SK-N-SH treated with all-trans-retinoic acid at 6 μM for 48 hours (cell line): ENCODE measurements around the gene GPM6B.

Experiments
- CREB5 ChIP-seq: fragments of 250-450 bp; sonication (Bioruptor Pico); IDR thresholded peaks from 2 replicates; pipeline ENCODE4 v1.5.1; 2020; ENCODE audit warnings: low read depth, mild to moderate bottlenecking, moderate library complexity
- CSRNP3 ChIP-seq: fragments of 250-450 bp; sonication (Bioruptor Pico); IDR thresholded peaks from 2 replicates; pipeline ENCODE4 v1.5.1; 2021; ENCODE audit warnings: mild to moderate bottlenecking, moderate library complexity
- ESRRG ChIP-seq: fragments of 250-450 bp; sonication (Bioruptor Pico); IDR thresholded peaks from 2 replicates; pipeline ENCODE4 v1.6.1; 2021; ENCODE audit warnings: mild to moderate bottlenecking
- ISL1 ChIP-seq: fragments of 250-450 bp; sonication (Bioruptor Pico); IDR thresholded peaks from 2 replicates; pipeline ENCODE4 v2.1.2; 2022; ENCODE audit warnings: mild to moderate bottlenecking, moderate library complexity
- POU6F1 ChIP-seq: fragments of 250-450 bp; sonication (Bioruptor Pico); IDR thresholded peaks from 2 replicates; pipeline ENCODE4 v1.8.0; 2021; ENCODE audit warnings: low read depth, mild to moderate bottlenecking, moderate library complexity, borderline replicate concordance
- ZFP30 ChIP-seq: fragments of 450-650 bp; formaldehyde crosslinking; IDR thresholded peaks from 2 replicates; pipeline ENCODE4 v1.5.0; 2022; ENCODE audit warnings: mild to moderate bottlenecking, moderate library complexity
- ZNF8 ChIP-seq: fragments of 450-650 bp; formaldehyde crosslinking; IDR thresholded peaks from 2 replicates; pipeline ENCODE4 v1.5.0; 2020; ENCODE audit warnings: mild to moderate bottlenecking, moderate library complexity
- TF ChIP-seq, protein P1 (sequence below): fragments of 250-450 bp; sonication (Bioruptor Pico); IDR thresholded peaks from 2 replicates; pipeline ENCODE4 v1.8.0; 2020; ENCODE audit warnings: mild to moderate bottlenecking, moderate library complexity, borderline replicate concordance

DNA sequence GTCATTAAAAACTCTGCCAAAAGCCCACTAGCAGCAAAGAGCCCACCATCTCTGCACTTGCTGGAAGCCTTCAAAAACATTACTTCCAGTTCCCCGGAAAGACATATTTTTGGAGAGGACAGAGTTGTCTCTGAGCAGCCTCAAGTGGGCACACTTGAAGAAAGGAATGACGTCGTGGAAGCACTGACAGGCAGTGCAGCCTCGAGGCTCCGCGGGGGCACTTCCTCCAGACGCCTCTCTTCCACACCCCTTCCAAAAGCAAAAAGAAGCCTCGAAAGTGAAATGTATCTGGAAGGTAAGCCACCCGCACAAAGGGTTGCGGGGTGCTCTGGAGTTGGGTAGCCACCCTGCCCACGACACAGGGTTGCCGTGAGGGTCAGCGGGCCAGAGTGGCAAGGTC is 56.5 kb downstream of the GPM6B start:
- TF ChIP-seq POU6F1 (CRISPR knock-in tag) (no peak), CSRNP3 (CRISPR knock-in tag) (no peak), ZFP30 (CRISPR knock-in tag) (no peak), ZNF8 (no peak), CREB5 (CRISPR knock-in tag) (no peak), ESRRG (CRISPR knock-in tag) (no peak), ISL1 (CRISPR knock-in tag) (no peak)
- TF ChIP-seq, protein P1, sequence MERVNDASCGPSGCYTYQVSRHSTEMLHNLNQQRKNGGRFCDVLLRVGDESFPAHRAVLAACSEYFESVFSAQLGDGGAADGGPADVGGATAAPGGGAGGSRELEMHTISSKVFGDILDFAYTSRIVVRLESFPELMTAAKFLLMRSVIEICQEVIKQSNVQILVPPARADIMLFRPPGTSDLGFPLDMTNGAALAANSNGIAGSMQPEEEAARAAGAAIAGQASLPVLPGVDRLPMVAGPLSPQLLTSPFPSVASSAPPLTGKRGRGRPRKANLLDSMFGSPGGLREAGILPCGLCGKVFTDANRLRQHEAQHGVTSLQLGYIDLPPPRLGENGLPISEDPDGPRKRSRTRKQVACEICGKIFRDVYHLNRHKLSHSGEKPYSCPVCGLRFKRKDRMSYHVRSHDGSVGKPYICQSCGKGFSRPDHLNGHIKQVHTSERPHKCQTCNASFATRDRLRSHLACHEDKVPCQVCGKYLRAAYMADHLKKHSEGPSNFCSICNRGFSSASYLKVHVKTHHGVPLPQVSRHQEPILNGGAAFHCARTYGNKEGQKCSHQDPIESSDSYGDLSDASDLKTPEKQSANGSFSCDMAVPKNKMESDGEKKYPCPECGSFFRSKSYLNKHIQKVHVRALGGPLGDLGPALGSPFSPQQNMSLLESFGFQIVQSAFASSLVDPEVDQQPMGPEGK (CRISPR knock-in tag) = no peak
